Measurements from ENCODE around the gene TMF1.

The TMF1 gene

DNA sequence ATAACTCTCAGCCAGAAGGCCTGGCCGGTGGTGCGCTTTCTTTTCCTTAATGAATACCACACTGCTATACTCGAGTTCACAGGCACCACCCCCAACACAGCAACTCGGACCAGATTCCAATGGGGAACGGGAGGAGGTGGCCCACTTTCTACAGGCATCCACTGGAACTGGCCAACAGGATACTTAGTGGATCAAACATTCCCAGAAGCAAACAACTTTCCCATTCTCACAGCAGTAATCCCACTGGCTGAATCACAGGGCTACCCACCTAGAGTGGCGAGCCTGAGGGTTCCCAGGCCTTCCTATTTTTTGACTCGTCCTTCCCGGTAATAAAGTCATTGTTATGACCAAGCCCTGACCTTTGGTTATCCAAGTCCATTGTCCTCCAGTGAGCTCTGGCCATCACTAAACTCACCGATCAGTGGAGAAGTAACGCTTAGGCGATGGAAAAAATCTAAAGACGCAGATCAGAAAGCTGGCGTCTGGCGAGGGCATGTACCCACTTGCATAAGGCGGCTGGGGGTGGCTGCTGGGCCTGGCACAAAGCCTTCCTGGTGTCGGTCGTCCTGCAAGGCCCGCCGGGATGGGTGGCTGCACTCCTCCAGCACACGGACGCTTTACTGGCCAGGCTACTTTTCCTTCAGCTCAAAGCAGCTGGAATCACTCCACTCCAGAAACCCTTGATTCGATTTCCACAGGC is 39.9 kb downstream of the TMF1 start:
- no peak for DNase-seq

DNA sequence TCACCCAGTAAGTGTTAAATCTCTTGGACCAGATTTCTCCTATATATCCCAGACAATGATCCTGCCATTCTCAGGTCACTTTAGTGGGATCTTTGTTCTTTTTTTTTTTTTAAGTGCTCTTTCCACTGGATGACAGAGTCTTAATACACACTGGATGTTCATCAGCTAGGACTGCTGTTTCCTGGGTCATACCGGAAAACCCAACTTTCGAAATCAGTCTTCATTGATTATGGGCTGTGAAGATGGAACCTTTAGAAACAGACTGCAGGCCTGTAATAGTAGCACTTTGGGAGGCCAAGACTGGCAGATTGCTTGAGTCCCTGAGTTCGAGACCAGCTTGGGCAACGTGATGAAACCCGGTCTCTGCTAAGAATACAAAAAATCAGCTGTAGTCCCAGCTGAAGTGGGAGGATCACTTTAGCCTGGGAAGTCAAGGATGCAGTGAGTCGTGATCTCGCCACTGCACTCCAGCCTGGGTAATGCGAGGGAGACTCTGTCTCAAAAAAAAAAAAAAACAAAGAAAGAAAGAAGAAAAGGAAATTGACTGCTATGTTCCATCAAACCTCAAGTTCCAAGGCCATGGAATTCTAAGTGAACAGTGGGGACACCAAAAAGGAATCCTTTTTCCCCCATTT is 40.9 kb downstream of the TMF1 start:
- no peak for DNase-seq

DNA sequence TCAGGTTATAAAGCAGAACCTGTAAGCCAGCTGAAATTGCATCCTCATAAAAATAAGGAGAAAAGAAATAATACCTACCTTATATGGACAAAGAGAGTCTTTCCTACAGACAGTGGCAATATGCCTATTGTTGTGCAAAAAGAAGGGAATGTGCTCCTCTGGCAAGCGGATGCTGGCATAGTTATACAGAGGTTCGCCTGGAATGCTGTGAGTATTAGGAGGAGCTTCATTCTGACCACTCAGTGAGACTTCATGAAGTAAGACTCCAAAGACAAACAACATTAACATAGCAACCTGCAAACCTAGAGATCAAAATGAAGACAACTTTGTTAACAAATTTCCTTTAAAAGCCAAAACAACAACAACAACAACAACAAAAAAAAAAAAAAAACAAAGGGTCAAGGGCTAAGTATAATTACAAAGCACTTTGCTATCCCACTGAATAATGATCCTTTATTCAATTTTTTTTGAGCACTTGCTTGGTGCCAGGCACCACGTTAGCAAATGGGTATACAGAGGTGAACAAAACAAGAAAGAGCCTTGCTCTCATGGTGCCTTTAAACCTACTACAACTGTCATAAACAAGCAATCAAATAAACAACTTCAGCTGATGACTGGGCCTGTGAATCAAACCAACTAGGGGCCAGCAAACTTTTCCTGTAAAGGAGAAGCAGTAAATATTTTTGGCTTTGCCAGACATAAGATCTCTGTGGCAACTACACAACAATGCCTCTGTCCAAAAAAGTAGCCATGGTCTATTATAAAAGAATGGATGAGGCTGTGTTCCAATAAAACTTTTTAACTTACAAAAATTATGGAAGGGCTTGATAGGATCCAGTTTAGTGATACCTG is 42.3 kb downstream of the TMF1 start:
- DNase-seq, result no peak

DNA sequence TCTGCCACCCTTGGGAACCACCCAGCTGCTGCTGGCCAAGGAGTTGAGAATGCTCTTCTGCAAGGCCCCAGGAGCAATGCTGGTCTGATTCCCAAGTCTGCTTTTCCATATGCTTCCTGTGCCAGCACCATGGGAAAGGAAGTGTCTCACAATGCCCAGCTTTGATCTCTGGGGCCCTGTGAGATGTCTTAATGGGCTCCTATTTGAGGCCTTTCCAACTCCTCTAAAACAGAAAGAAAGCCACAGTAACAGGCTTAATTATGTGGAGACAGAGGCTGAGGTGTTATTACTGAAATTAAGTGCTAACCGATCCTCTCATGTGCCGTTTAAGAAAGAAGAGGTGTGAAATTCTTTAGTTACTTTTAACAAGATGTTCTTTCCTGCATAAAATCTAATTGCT is 43.2 kb downstream of the TMF1 start:
- no peak for DNase-seq

DNA sequence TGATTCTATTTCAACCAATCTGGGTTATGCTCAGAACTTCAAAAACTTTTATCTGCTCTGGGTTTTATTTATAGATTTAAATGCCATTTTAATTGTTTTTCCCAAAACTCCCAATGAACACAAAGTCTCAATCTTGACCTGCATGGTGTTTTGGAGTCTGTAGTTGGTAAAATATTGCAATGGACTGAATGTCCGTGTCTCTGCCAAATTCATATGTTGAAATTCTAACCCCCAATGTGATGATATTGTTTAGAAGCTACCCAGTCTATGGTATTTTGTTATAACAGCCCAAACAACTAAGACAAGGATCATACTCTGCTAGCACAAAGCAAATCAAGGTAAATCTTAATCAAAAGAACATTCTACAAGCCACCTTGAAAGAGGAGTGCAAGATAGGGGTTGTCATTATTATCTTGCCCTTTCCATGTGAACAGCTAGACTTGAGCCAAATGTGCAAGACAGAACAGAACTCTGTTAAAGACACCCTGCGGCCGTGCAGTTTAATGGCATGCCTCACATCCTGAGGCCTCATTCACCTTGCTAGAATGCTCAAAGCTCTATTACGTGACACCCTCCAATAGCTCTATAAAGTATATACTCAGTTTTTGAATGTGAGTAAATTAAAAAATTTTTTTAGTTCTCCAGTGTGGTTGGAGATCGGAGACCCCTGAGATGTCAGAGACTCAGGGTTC is 46.2 kb downstream of the TMF1 start:
- DNase-seq, result no peak

DNA sequence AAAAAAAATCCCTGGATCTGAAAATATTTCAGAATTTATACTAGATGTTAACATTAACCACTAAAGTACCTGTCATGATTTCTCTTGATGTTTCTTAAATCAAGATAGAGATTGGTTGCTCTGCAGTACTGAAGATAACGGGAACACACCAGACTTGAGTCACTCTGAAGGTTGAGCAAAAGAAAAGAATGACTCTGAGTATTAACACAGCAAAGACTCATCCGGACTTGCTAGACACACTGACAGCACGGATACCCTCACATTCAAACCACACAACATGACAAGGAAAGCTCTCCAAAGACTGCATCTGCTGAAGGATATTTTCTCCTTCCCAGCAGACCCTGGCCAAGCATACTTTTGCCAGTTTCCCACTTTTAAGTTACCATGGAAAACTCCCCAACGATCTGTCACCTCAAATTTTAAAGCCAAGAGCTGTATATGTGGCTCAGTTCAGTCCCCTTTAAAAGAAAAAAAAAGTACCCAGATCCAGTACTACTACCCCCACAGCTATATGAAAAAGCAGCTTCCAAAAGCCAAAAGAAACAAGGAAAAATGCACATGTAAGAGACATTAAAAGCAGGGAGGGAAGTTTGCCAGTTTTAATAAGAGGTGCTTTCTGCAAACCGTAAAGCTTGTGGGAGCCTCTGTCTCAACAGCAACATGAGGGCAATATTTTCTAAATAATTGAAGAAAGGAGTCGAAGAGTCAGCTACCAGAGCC is 46.9 kb downstream of the TMF1 start:
- DNase-seq, result no peak

DNA sequence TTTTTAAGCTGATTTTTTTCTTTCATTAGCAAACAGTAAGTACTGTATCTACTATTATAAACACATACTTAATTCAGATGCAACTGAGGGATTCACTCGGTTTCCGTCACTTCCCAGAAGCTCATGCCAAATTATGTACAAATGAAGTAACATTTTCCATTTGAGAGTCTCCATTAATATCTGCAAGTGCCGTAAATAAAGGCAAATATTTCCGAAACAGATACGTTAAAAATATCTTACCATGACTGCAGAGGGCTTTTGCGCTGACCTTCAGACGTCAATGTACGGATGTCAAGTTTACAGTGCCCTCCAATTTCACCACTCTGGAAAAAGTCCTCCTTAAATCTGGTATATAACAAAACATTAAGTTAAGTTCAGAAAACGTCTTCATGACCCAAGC is 48.0 kb downstream of the TMF1 start:
- DNase-seq, result no peak

DNA sequence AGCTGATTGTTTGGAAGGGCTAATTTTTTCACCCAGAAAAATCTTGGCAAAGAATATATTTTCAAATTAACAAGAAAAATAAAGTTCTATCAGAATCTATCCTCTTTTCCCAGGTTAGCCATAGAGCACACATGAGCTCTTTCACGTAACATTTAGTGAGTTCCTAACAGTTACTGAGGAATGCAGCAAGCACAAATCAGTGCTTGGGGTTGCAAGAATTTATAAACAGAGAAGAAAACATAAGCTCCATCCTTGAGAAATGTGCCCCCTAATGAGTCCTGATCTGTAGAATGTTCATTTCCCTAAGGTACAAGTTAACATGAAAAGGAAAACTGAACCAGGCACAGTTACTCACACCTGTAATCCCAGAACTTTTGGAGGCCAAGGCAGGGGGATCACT is 52.5 kb downstream of the TMF1 start:
- no peak for DNase-seq

DNA sequence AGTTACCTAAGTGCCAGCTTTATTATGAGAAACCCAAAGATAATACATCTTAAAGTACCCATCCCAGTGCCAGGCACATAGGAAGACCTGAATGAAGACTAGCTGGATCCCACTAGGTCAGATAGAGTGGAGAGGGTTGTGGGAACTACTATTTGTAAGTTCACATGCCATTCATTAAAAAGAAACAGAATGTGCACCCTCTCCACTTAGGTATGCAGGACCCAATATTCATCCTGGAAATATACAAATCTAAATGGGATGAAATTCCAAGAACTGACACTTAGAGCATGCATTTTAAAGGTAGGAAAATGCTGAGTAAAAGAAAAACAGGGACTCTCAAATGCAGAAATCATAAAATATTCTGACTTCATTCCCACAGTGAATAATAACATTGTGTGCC is 53.0 kb downstream of the TMF1 start:
- no peak for DNase-seq

DNA sequence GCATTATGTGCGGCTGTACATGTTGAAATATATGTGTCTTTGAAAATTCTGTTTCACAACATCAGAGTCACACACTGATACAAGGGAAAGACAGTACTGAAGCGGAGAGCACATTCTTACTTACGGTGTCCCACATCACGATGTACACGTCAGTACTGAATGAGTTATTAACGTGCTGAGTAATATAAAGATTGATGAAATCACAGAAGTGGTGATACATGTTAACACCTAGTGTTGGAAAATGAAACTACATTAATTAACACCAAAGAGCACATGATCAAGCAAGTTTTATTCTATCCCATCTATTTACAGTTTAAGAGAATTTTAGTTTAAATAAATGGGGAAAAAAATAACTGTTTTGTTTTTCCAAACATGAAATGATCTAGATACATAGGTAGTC is 54.2 kb downstream of the TMF1 start:
- no peak for DNase-seq

DNA sequence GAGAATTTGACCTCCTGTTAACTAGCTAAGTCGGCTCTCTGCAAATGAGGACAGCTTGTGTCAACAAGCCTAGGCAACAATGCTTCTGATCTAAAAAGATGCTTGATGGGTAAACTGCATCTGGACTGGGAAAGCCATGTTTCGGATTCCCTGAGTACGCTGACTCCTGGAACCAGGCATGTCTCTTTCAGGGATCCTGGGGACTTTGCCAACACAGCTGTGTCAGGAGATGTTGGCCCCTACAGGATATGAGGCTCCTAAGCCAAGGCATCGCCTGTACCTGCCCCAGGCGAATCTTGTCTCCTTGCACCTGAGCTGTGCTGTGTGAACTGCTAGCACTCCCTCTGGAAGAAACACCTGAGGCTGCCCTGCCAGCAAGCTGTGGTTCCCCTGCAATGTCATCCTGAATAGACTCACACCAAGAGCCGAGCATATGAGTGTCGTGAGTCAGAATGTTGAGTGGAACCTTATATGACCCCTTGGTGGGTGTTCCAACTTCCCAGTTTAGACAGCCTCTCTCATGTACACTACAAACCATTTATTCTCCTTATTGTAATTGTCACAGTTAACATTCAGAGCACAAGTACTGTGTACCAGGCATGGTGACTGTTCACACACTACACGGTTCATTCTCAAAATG is 55.7 kb downstream of the TMF1 start:
- DNase-seq, result no peak

DNA sequence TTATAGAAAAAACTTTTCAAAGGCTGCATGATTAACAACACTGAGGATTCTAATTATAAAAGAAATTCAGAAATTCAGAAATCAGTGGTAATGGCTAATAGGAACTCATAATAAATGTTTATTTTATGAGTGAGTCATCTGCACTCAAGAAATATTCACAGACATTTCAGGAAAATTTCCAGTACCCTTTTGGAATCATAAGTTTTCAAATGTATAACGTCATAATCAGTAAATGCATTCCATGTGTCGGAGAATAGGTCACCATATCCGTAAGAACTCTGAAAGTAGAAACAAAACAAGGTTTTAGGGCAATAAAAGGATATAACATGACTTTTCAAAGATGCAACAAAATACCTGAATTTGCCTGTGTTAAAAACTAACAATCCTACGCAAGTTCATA is 63.4 kb downstream of the TMF1 start:
- no peak for DNase-seq

DNA sequence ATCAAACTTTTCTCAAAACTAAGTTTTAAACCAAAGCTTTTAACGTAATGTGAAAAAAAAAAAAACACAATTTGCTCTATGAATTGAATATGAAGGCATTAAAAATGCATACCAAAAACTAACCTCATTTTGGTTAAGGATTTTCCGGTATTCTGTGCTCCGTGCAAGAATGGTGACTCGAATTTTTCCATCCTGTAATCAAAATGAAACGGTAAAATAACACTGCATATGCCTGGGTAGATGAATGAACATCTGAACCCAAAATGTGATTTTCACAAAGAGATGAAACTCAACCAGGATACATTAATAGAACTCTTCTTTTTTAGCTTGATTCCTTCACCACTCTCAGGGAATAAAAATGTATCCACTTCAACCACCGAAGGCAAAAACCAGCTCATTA is 64.8 kb downstream of the TMF1 start:
- no peak for DNase-seq

DNA sequence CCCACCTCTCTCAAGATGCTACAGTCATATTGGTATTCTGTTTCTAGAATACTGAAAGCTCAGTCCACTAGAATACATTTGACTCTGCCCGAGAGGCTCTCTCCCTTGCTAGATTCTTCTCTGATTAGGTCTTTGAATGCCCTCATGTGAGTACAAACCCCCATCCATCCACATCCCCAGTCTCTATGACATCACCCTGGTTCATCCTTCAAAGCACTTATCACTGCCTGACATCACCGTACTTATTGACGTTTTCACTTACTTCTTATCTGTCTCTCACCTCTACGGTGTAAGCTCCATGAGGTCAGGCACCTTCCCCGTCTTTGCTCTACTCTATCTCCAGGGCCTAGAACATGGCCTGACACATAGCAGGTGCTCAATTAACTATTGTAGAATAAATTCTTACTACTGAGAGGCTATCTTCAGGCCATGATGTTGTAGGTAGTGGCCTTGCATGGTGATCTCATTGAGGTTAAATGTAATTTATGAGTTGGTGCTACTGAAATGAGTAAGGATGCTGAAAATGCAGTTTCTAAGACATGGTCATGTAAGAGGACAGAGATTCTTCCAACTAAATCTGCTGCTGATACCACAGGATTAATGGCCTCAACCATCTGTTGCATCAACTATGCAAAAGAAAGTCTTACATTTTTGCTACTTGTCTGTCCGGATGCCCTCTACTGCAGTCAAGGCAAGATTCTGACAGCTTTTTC is 65.5 kb downstream of the TMF1 start:
- no peak for DNase-seq

DNA sequence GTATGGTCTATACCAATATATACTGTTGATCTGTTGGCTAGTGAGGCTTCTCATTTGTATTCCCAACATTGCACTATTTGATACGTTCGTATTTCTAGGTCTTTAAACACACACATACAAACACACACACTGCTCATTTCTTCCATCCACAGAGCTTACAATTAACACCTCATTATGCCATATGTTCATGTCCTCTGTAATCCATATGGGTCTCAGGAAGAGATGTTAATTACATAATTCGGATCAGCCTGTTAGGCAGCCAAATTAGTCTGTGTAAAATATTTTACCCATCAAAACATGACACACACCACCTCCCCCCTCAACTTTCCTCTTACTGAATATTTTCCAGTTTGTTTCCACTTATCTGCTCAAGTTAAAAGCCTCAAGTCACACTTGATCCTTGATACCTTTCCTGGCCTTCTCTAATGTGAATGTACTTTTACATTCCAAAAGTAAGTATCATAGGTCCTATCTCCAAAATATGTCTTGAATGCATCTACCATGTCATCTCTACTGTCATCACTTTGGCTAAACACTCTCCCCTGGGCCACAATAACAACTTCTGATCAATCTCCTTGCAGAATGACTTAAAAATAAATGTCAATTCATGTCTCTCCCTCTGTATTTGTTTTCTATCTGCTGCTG is 66.9 kb downstream of the TMF1 start:
- DNase-seq, result no peak

DNA sequence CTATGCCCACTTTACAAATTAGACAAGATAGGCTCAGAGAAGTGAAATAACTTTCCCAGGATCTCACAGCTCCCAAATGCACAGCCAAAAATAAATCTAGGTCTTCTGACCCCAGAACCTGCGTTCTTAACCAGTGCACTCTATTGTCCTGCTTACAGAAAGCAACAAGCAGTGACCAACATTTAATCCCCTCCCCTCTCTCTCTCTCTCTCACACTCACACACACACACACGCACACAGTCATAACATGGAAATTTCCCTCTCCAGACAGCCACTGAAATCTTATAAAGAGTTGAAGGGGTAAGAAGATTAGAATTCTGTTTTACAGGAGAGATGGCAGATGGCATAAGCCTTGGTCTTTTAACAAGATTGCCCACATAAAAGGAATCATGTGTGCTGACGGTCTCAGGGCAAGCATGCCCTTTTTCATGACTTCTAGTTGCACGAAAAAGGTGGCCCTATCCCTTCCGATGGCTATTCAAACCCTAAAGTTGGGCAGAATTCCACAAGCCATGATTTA is 68.1 kb downstream of the TMF1 start:
- no peak for DNase-seq

DNA sequence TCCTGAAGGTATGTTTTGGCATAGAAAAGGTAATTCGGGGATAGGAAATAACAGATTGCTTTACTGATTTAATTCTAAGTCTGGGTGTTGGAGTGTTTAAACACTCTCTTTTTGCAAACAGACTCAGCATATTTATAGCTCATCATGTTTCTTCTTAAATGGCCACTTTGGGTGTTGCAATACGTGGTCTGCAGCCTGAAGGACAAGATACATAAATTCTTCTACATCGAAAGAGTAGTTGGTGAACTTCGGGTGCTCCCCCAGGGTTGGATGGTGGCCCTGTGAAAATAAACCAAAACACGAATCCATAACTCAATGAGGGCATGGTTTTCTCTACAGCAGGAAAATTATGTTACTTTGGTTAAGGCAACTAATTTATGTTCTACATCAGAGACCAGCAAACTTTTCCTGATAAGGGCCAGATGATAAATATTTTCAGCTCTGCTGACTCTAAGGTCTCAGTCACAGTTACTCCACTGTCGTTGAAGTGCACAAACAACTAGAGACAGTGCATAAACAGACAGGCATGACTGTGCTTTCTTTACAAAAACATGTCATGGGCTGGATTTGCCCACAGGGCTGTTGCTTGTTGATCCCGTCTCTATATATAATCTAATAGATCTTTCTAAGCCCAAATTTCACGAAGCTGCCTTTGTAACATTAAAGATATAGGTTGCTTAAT is 74.5 kb downstream of the TMF1 start:
- no peak for DNase-seq

DNA sequence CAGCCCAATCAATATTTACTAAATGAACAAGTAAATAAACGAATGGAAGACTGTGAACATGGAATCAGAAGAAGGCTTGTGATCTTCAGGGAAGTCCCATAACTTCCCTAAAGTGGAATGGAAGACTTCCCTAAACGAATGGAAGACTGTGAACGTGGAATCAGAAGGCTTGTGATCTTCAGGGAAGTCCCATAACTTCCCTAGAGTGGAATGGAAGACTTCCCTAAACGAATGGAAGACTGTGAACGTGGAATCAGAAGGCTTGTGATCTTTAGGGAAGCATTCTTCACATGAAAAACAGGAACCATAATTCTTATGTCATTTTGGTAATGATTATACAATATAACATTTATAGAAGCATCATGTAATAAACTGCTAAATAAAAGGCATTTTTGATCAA is 77.4 kb downstream of the TMF1 start:
- DNase-seq, result no peak

DNA sequence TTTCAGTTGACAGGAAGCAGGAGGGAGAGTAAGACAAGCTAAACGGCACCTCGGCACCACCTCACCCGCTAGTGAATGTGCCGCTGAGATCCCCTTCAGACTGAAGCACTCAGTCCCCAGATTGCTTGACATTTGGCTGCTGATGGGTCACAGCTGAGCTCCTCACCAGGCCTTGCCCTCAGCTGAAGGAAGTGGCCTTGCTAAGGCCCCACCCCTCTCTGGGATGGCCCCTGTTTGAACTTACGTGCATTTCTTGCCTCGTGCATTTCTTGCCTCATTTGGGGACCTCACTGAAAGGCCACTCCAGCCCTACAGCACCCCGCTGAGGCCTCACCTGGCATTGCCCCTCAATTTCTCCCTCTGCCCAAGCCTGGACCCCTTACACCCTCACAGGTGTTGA is 78.5 kb downstream of the TMF1 start:
- DNase-seq, result peak in 1 of 2 donors; percentile 3

DNA sequence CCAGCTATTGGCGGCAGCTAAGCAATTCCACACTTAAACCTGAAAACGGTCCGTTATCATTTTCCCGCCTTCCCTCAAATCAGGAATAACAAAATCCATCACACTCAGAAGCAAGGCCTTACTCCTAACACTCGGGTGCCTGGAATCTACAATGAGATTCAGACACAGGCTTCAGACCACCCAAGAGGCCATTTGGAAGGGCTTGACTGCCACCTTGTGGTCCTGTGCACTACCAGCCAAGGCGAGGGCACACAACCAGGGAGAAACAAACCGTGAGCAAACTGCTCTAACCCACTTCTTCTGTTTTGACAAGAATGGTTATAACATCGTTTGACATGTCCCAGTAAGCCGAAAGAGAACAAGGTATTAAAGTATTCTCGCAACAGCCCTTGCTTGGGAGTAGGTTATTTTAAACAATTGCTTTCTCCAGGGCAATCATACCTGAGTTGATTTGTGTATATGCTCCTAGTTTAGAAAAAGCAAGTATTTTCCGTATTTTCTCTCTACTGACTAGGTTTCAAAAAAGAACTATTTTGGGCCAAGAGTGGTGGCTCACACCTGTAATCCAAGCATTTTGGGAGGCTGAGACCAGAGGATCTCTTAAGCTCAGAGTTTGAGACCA is 79.7 kb downstream of the TMF1 start:
- peak; percentile 8 to 20 for DNase-seq

Measured in CD4-positive, alpha-beta T cell treated with Interleukin-1 beta for 1 hour (primary cell).